Thymus (tissue), 11 donors: ENCODE results near the gene CORO7. TPM values are rescaled to one million over a fixed set of nuclear protein-coding genes. Genes with fewer than 3 reads are reported as not detected.

Experiments
- DNase-seq, 9 donors: peaks; one replicate each; pipeline ENCODE4 v3.0.0-alpha.2; 2013; ENCODE audit warnings: low spot score in 9 of 9, low read depth in 6 of 9, missing footprints in 1 of 9
- H3K27ac ChIP-seq, 2 donors: one replicate each; pipeline ENCODE4 v1.5.1; 2013; ENCODE audit warnings: control low read depth in 1 of 2, low read depth in 1 of 2, low read length in 1 of 2, mild to moderate bottlenecking in 1 of 2, moderate library complexity in 1 of 2
- H3K27me3 ChIP-seq, 2 donors: one replicate each; pipeline ENCODE4 v1.5.1; 2013; ENCODE audit warnings: low read length in 1 of 2; ENCODE audit not compliant: control insufficient read depth in 2 of 2, insufficient read depth in 1 of 2
- H3K36me3 ChIP-seq, 2 donors: one replicate each; pipeline ENCODE4 v1.5.1; 2013; ENCODE audit warnings: low read length in 1 of 2, mild to moderate bottlenecking in 1 of 2, moderate library complexity in 1 of 2; ENCODE audit not compliant: control insufficient read depth in 2 of 2, insufficient read depth in 2 of 2
- H3K4me1 ChIP-seq, 2 donors: one replicate each; pipeline ENCODE4 v1.5.1; 2013; ENCODE audit warnings: low read length in 2 of 2; ENCODE audit not compliant: control insufficient read depth in 2 of 2, insufficient read depth in 2 of 2
- H3K4me3 ChIP-seq, 2 donors: one replicate each; pipeline ENCODE4 v1.5.1; 2013; ENCODE audit warnings: low read length in 2 of 2, control low read depth in 1 of 2, mild to moderate bottlenecking in 1 of 2
- H3K9me3 ChIP-seq, 2 donors: one replicate each; pipeline ENCODE4 v1.5.1; 2013; ENCODE audit warnings: low read length in 1 of 2, mild to moderate bottlenecking in 1 of 2; ENCODE audit not compliant: control insufficient read depth in 2 of 2, insufficient read depth in 1 of 2
- WGBS: extraction: QIAGEN DNeasy Blood & Tissue Kit; methylation state at CpG from one replicate; pipeline ENCODE4 v1.1.7; 2013; 5-methylcytosine and 5-hydroxymethylcytosine counted together
- polyA plus RNA-seq: library from polyadenylated mRNA; stranded (reverse); fragments of 200-250 nt; gene quantifications from one replicate; pipeline ENCODE4 v1.2.3, GENCODE V29; 2013
- total RNA-seq: library from RNA; stranded (reverse); fragments of 120-200 nt; gene quantifications from one replicate; pipeline ENCODE4 v1.2.4, GENCODE V29; 2013
- donor health status: healthy.

Gene CORO7
- total and polyA plus RNA-seq, 2 donors = 21.6 to 63.7 TPM

GRCh38 chr16:4387781-4388180 lies 28.6 kb downstream of the CORO7 start:
- Histone ChIP-seq H3K27ac (no peak overlapping the region), H3K9me3 (peaks cover 0 to 3% of the 10 kb centered on the region in 2 donors), H3K4me3 (no peak overlapping the region), H3K36me3 (peaks cover 47 to 73% of the 10 kb centered on the region in 2 donors), H3K4me1 (peaks cover 7 to 16% of the 10 kb centered on the region in 2 donors), H3K27me3 (no peaks in the 10 kb centered on the region)
- DNase-seq = no peak
- 98% methylated on average over 20 of the region's 20 CpGs for WGBS

- no peak overlapping the region for H3K27ac ChIP-seq
- no peak for DNase-seq
- no peak overlapping the region for H3K4me3 ChIP-seq
- WGBS = 98% methylated on average over 10 of the region's 10 CpGs
- H3K4me1 ChIP-seq = peaks cover 6 to 9% of the 10 kb centered on the region in 2 donors
- peaks cover 47 to 74% of the 10 kb centered on the region in 2 donors for H3K36me3 ChIP-seq
- H3K9me3 ChIP-seq = peaks cover 0 to 3% of the 10 kb centered on the region in 2 donors
- no peaks in the 10 kb centered on the region for H3K27me3 ChIP-seq
These were observed 29.3 kb downstream of the CORO7 start for GRCh38 chr16:4386951-4387565.

GRCh38 chr16:4386451-4386805 lies 30.0 kb downstream of the CORO7 start:
- 93% methylated on average over 8 of the region's 8 CpGs for WGBS
- Histone ChIP-seq H3K36me3 (peaks cover 47 to 77% of the 10 kb centered on the region in 2 donors), H3K9me3 (peaks cover 0 to 3% of the 10 kb centered on the region in 2 donors), H3K27me3 (no peaks in the 10 kb centered on the region), H3K4me1 (peaks cover under 1 to 3% of the 10 kb centered on the region in 2 donors), H3K27ac (no peak overlapping the region), H3K4me3 (no peak overlapping the region)
- no peak for DNase-seq

- H3K4me1 ChIP-seq = peaks cover 0 to 2% of the 10 kb centered on the region in 2 donors
- no peak overlapping the region for H3K27ac ChIP-seq
- H3K4me3 ChIP-seq = no peak overlapping the region
- H3K9me3 ChIP-seq = peaks cover 0 to 3% of the 10 kb centered on the region in 2 donors
- peaks cover 47 to 83% of the 10 kb centered on the region in 2 donors for H3K36me3 ChIP-seq
- WGBS = 98% methylated on average over 11 of the region's 11 CpGs
- no peaks in the 10 kb centered on the region for H3K27me3 ChIP-seq
- DNase-seq = no peak
These were observed 30.5 kb downstream of the CORO7 start for GRCh38 chr16:4385789-4386450.

GRCh38 chr16:4385066-4385788 lies 31.2 kb downstream of the CORO7 start:
- H3K4me1 ChIP-seq = no peaks in the 10 kb centered on the region

GRCh38 chr16:4384509-4384942 lies 31.9 kb downstream of the CORO7 start:
- Histone ChIP-seq H3K9me3 (no peaks in the 10 kb centered on the region), H3K36me3 (peaks cover 44 to 78% of the 10 kb centered on the region in 2 donors)

More at GRCh38 chr16:4385066-4385788, 31.2 kb downstream of the CORO7 start:
- peaks cover 49 to 84% of the 10 kb centered on the region in 2 donors for H3K36me3 ChIP-seq
- no peak overlapping the region for H3K27ac ChIP-seq
- H3K27me3 ChIP-seq = no peaks in the 10 kb centered on the region
- no peak overlapping the region for H3K4me3 ChIP-seq
- peaks cover 0 to 3% of the 10 kb centered on the region in 2 donors for H3K9me3 ChIP-seq
- no peak for DNase-seq
- 93% methylated on average over 20 of the region's 20 CpGs for WGBS

GRCh38 chr16:4383591-4384444 lies 32.6 kb downstream of the CORO7 start:
- H3K9me3 ChIP-seq = no peaks in the 10 kb centered on the region
- WGBS = 96% methylated on average over 12 of the region's 12 CpGs
- no peak for DNase-seq
- H3K36me3 ChIP-seq = peaks cover 41 to 73% of the 10 kb centered on the region in 2 donors
- H3K4me1 ChIP-seq = no peaks in the 10 kb centered on the region
- H3K27ac ChIP-seq = no peak overlapping the region
- H3K4me3 ChIP-seq = no peak overlapping the region
- H3K27me3 ChIP-seq = no peaks in the 10 kb centered on the region

More at GRCh38 chr16:4384509-4384942, 31.9 kb downstream of the CORO7 start:
- Histone ChIP-seq H3K4me3 (no peak overlapping the region), H3K4me1 (no peaks in the 10 kb centered on the region), H3K27ac (no peak overlapping the region), H3K27me3 (no peaks in the 10 kb centered on the region)
- DNase-seq = no peak
- WGBS = 89% methylated on average over 20 of the region's 20 CpGs

GRCh38 chr16:4382795-4383357 lies 33.5 kb downstream of the CORO7 start:
- Histone ChIP-seq H3K36me3 (peaks cover 31 to 65% of the 10 kb centered on the region in 2 donors), H3K9me3 (no peaks in the 10 kb centered on the region), H3K27me3 (no peaks in the 10 kb centered on the region), H3K4me1 (no peaks in the 10 kb centered on the region), H3K4me3 (no peak overlapping the region), H3K27ac (no peak overlapping the region)
- 98% methylated on average over 21 of the region's 21 CpGs for WGBS
- no peak for DNase-seq
